Mesothelial cell of epicardium (in vitro differentiated cells): Measurements from ENCODE around the gene LYZL1. TPM values are rescaled to one million over a fixed set of nuclear protein-coding genes. Genes with fewer than 3 reads are reported as not detected.
"Not testable (repeated sequence)": the region's sequence is repeated elsewhere in the genome, so short reads cannot be mapped to it uniquely, and the experiment has no call there.

Source experiments
- DNase-seq, 2 experiments: peaks; one replicate each; pipeline ENCODE4 v3.0.0; 2021; ENCODE audit warnings: low spot score in 2 of 2; ENCODE audit not compliant: unreplicated experiment in 2 of 2
- H3K27ac Mint-ChIP-seq: 2 replicates; pipeline ENCODE4 v1.8.0; 2021; ENCODE audit warnings: mixed read lengths
- H3K27me3 Mint-ChIP-seq: 2 replicates; pipeline ENCODE4 v1.8.0; 2021; ENCODE audit warnings: low read depth, mixed read lengths
- H3K36me3 Mint-ChIP-seq: 2 replicates; pipeline ENCODE4 v1.8.0; 2021; ENCODE audit warnings: mixed read lengths
- H3K4me1 Mint-ChIP-seq: 2 replicates; pipeline ENCODE4 v1.8.0; 2021; ENCODE audit warnings: mixed read lengths
- H3K4me3 Mint-ChIP-seq: 2 replicates; pipeline ENCODE4 v1.8.0; 2021; ENCODE audit warnings: mild to moderate bottlenecking, moderate library complexity, mixed read lengths
- H3K9me3 Mint-ChIP-seq: 2 replicates; pipeline ENCODE4 v1.8.0; 2021; ENCODE audit warnings: mixed read lengths
- CTCF ChIP-seq: fragments of 200-600 bp; sonication (generic); IDR thresholded peaks from one replicate; pipeline ENCODE4 v1.5.0; 2021; ENCODE audit warnings: antibody characterized with exemption; ENCODE audit not compliant: unreplicated experiment
- total RNA-seq: library from RNA; stranded (reverse); gene quantifications from 3 replicates; pipeline ENCODE4 v1.2.1, GENCODE V29; 2021

LYZL1 gene
- total RNA-seq, 1 donor from 2014 or later, result not detected

GRCh38 chr10:29317423-29318021 lies 28.7 kb downstream of the LYZL1 start:
- Mint-ChIP-seq H3K4me1 (peaks cover 62% of the 10 kb centered on the region), H3K36me3 (peaks cover 6% of the 10 kb centered on the region), H3K27ac (peak overlapping the region; percentile 98), H3K9me3 (peaks cover 7% of the 10 kb centered on the region), H3K27me3 (no peaks in the 10 kb centered on the region), H3K4me3 (no peak overlapping the region)
- TF ChIP-seq CTCF, result no peak
- DNase-seq, result no peak

GRCh38 chr10:29318141-29319071 lies 29.5 kb downstream of the LYZL1 start:
- H3K27me3 Mint-ChIP-seq, H3K36me3 Mint-ChIP-seq, H3K9me3 Mint-ChIP-seq, DNase-seq: not testable (repeated sequence)
- Mint-ChIP-seq H3K4me1 (peaks cover 66% of the 10 kb centered on the region), H3K27ac (peak overlapping the region; percentile 98), H3K4me3 (peak overlapping the region; percentile 48)

GRCh38 chr10:29319205-29319781 lies 30.4 kb downstream of the LYZL1 start:
- Mint-ChIP-seq H3K4me3 (peak overlapping the region; percentile 48), H3K27ac (peak overlapping the region; percentile 98)
- DNase-seq, result no peak

GRCh38 chr10:29320680-29321121 lies 31.8 kb downstream of the LYZL1 start:
- not testable (repeated sequence) for H3K4me3 Mint-ChIP-seq, H3K27me3 Mint-ChIP-seq, DNase-seq, H3K36me3 Mint-ChIP-seq, H3K9me3 Mint-ChIP-seq
- Mint-ChIP-seq H3K4me1 (peaks cover 66% of the 10 kb centered on the region), H3K27ac (peak overlapping the region; percentile 98)

More at GRCh38 chr10:29319205-29319781, 30.4 kb downstream of the LYZL1 start:
- Mint-ChIP-seq H3K27me3 (no peaks in the 10 kb centered on the region), H3K9me3 (peaks cover 3% of the 10 kb centered on the region), H3K4me1 (peaks cover 66% of the 10 kb centered on the region), H3K36me3 (peaks cover 3% of the 10 kb centered on the region)
- no peak for TF ChIP-seq CTCF

GRCh38 chr10:29321656-29322055 lies 32.8 kb downstream of the LYZL1 start:
- no peak for TF ChIP-seq CTCF
- no peaks in the 10 kb centered on the region for H3K9me3 Mint-ChIP-seq
- DNase-seq, result no peak
- no peaks in the 10 kb centered on the region for H3K27me3 Mint-ChIP-seq
- H3K4me1 Mint-ChIP-seq, result peaks cover 61% of the 10 kb centered on the region
- peak overlapping the region; percentile 47 for H3K27ac Mint-ChIP-seq
- H3K36me3 Mint-ChIP-seq, result no peaks in the 10 kb centered on the region
- H3K4me3 Mint-ChIP-seq, result no peak overlapping the region

- DNase-seq, result no peak
- H3K9me3 Mint-ChIP-seq, result no peaks in the 10 kb centered on the region
- no peak overlapping the region for H3K4me3 Mint-ChIP-seq
- H3K27me3 Mint-ChIP-seq, result no peaks in the 10 kb centered on the region
- peaks cover 51% of the 10 kb centered on the region for H3K4me1 Mint-ChIP-seq
- H3K27ac Mint-ChIP-seq, result peak overlapping the region; percentile 79
- no peak for TF ChIP-seq CTCF
- H3K36me3 Mint-ChIP-seq, result no peaks in the 10 kb centered on the region
These were observed 34.0 kb downstream of the LYZL1 start for GRCh38 chr10:29322918-29323317.
